Stimulated activated CD8-positive, alpha-beta memory T cell treated with anti-CD3 and anti-CD28 coated beads, Interleukin-7, amount 100 ng/mL, for 1 hour (primary cell): ENCODE data around the gene FRYL.
"Not testable (repeated sequence)": the region's sequence is repeated elsewhere in the genome, so short reads cannot be mapped to it uniquely, and the experiment has no call there.

Source experiments
- DNase-seq, 2 donors: peaks; one replicate each; pipeline ENCODE4 v3.0.0-alpha.2; 2020; ENCODE audit warnings: low read depth in 2 of 2

Gene FRYL

GRCh38 chr4:48779998-48780864 is at the start of gene FRYL:
FRYL (minus strand) TSS chr4:48780279; CDS start chr4:48634410, 145,869 bp downstream.
- peak; percentile 88 to 90 for DNase-seq

- DNase-seq = no peak
Observed at GRCh38 chr4:48827622-48828021, 47.5 kb upstream of the FRYL start.

GRCh38 chr4:48821431-48821830 is 41.4 kb upstream of the FRYL start:
- DNase-seq = not testable (repeated sequence)

- DNase-seq = no peak
Observed at GRCh38 chr4:48816971-48817370, 36.9 kb upstream of the FRYL start.

DNA sequence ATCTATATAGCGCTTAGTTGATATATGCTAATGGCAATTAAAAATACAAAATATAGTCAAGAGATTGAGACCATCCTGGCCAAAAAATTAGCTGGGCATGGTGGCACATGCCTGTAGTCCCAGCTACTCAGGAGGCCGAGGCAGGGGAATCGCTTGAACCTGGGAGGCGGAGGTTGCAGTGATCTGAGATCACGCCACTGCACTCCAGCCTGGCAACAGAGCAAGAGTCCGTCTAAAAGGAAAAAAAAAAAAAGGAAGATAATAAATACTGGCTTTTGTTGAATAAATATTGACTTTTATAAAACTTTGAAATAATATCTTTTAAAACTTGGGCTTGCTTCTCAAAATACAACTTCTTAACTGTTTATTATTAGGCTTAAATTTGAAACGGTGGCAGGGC is 36.2 kb upstream of the FRYL start:
- DNase-seq = not testable (repeated sequence)

- no peak for DNase-seq
Observed at GRCh38 chr4:48815483-48815882, 35.4 kb upstream of the FRYL start.

DNA sequence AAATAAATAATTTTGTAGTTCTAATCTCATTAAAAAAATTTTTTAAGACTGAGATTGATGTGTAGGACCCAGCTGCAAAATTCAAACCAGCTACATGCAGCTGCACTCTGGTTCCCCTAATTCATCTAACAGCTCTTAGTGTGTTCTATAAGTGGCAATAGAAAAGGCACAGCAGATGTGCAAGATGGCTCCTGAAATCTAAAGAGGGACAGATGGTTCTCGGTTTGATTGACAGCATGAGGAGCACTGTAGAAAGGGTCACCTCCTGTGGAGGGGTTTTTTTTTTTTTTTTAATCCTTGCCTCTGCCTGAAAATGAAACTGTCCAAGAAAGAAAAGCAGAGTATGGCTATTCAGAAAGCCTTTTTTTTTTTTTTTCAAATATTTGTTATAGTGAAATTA is 33.9 kb upstream of the FRYL start:
- DNase-seq = no peak

DNA sequence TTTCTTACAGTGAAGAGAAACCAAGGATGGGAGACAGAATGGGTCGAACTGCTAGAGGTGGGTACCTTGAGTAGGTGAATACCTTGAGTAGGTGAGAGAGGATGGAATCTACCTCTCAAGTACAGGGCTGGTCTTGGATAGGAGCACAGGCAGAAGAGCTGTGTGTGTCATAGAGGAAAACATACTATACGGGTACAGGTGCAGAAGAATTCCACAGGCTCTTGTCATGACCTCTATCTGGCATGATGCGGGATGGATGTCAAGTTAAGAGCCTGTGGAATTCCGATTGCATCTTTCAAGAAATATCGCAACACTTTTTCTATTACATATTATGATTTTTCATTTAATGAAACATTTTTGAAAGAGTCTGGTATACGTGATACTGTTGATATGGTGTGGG is 32.8 kb upstream of the FRYL start:
- no peak for DNase-seq

- no peak for DNase-seq
Observed at GRCh38 chr4:48804584-48805301, 24.7 kb upstream of the FRYL start.

- no peak for DNase-seq
Observed at GRCh38 chr4:48801016-48801715, 21.1 kb upstream of the FRYL start.

- not testable (repeated sequence) for DNase-seq
Observed at GRCh38 chr4:48800155-48800554, 20.1 kb upstream of the FRYL start.

DNA sequence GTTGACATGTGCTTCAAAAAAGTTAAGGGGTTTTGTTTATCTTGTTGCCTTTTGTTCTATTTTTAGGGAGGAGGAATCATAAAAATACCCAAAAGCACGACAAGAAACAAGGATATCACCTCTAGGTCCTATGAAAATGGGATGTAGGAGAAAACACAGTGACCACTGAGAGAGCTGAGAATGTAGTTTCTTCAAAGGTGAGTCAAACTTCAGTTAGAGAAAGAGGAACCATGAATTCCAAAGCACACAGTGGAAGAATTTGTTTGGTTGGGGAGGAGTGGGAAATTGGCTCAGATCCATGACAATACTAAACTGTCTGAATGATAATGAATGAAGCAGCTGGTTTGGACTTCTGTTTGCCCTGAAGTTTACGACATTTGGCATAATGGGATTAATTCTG is 19.1 kb upstream of the FRYL start:
- no peak for DNase-seq

DNA sequence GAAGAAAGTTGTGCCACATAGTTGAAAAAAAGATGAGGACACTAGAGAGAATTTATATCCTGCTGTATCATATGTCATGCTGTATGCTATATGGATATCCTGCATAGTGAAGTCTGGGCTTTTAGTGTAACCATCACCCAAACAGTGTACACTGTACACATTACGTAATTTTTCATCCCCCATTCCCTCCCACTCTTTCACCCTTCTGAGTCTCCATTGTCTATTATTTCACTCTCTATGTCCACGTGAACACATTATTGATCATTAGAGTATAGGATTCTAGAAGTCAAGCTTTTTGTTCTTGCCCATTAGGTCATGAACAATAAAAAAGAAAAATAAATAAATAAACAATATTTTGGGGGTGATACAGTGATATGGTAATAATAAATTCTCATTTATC is 18.0 kb upstream of the FRYL start:
- no peak for DNase-seq

DNA sequence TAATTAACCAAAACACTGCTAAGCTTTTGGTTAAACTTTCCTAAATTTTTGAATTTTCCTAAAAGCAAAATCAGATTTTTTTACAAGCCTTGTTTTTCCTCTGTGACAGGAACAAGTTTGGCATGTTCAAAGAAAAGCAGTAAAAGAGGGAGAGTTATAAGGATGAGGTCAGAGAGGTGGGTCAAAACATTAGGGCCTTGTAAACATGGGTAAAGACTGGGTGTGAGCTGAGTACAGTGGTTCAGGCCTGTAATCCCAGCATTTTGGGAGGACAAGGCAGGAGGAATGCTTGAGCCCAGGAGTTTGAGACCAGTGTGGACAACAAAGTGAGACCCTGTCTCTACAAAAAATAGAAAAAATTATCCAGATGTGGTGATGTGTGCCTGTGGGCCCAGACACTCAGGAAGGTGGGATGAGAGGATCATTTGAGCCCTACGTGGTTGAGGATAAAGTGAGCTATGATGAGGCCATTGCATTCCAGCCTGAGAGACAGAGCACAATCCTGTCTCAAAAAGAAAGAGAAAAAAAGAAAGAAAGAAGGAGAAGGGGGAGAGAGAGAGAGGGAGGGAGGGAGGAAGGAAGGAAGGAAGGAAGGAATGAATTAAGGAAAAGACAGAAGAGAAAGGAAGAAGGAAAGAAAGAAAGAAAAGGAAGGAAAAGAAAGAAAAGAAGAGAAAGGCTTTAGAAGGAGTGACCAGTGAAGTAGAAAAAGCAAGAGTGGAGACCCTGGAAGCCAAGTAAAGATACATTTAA is 17.0 kb upstream of the FRYL start:
- DNase-seq = no peak

DNA sequence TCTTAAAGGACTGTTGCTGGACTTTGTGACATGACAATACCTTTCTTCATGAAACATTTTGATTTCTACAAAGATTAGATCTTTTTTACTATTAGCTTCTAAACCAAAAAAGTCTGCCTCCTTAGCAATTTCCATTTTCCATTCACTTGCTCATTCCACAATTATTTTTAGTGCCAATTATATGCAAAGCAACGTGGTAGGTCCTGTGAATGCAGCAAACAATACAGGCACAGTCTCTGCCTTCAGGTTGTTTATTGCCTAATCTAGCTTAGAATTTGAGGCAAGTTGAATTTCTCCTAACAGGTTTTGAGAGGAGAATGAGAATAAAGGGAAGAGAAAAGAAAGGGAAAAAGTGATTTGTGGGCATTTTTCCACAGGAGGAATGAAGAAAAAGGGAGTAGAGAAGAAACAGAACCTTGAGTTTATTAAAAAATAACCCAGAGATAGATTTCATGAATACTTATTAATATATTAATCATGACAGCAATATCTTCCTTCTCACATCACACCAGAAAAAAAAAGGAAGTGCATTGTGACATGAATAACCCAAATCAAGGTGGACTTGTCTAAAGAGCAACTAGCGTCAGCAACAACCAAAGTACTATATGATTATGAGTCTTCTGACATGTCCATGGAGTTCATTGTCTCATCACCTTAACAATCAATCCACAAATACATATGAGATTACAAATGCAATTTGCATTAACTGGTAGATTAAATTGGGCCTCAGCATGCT is 16.3 kb upstream of the FRYL start:
- no peak for DNase-seq

DNA sequence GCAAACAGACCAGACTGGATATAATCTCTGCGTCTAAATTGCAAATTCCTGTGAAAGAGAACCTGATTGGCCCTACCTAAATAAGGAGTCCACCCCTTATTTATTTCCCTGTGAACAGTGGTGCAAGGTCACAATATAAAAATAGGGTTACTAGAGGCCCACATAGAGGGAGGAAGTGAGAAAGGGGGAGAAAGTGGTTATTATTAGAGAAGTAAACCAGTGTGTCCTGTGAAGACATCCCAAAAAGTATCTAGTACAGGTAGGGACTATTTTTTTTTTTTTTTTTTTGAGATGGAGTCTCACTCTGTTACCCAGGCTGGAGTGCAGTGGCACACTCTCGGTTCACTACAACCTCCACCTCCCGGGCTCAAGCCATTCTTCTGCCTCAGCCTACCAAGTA is 15.0 kb upstream of the FRYL start:
- DNase-seq = no peak

DNA sequence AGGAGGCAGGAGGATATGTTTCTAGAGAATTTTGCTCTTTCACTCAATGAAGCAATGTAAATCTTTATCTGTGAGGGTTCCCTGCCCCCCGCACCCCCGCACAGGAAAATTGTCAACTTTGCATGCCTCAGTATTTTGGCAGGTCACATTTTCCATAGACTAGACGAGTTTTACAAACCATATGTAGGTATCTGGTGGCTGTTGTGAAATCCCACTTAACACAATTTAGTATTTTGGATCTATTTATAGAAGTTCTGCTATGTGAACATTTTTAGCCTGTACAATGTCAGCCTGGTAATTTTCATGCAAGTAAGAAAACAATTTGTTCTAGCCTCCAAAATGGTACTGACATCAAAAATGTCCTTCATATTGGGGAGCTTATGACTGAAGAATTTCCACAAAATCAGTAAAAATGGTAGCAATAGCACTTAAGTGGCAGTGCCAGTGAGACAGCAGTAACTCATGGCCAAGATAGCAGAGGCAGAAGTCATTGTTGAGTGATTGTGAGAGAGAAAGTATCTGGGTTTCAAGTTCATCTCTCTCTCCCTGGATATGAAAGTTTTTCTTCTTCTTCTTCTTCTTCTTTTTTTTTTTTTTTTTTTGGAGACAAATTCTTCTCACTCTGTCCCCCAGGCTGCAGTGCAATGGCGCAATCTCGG is 12.4 kb upstream of the FRYL start:
- DNase-seq = no peak

DNA sequence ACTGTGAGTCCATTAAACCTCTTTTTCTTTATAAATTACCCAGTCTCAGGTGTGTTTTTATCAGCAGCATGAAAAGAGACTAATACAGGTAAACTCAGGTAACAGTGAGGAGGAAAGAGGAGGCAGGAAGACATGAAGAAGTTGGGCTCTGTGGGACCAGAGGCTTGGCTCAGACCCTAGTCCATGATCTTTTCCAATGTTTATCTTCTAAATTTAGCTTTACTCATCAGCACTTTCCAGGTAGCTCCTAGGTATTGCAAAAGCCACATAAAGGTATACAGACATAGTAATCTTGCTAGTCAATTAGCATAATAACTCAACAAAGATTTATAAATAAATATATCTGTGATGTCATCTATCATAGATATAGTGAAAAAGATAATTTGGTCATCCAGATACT is 11.2 kb upstream of the FRYL start:
- no peak for DNase-seq

GRCh38 chr4:48790561-48790960 is 10.5 kb upstream of the FRYL start:
- DNase-seq = no peak

- no peak for DNase-seq
Observed at GRCh38 chr4:48787056-48787455, 7.0 kb upstream of the FRYL start.

DNA sequence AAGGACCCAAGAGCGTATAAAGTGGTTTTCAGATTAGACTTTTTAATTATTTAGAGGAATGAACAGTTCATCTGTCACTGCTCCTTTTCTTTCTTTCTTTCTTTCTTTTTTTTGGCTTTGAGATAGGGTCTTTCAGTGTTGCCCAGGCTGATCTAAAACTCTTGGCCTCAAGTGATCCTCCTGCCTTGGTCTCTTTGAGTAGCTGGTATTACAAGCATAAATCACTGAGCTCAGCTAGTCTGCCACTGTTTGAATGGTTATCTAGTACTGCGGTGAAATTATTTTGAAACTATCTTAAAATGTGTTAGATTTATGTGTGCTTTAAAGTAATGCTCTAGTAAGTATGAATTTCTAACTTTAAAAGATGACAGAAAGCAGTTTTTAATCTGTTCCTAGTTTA is 6.5 kb upstream of the FRYL start:
- no peak for DNase-seq
